VCaP (cell line): ENCODE measurements around the gene TIMM10B.
A peak's percentile ranks its signal among the peaks of the same experiment; 100 is the strongest.
"Not testable (repeated sequence)": the region's sequence is repeated elsewhere in the genome, so short reads cannot be mapped to it uniquely, and the experiment has no call there.

Experiments
- H3K27ac ChIP-seq: fragments of 450-650 bp; 2 replicates; pipeline ENCODE4 v1.5.1; 2017
- CTCF ChIP-seq: fragments of 450-650 bp; conservative IDR thresholded peaks from 2 replicates; pipeline ENCODE4 v1.5.1; 2017; ENCODE audit warnings: mild to moderate bottlenecking, moderate library complexity

TIMM10B gene

GRCh38 chr11:6520265-6520664 lies 39.0 kb downstream of the TIMM10B start:
- H3K27ac ChIP-seq = no peak overlapping the region
- no peak for TF ChIP-seq CTCF

GRCh38 chr11:6521946-6522345 lies 40.6 kb downstream of the TIMM10B start:
- not testable (repeated sequence) for H3K27ac ChIP-seq

- H3K27ac ChIP-seq = no peak overlapping the region
- TF ChIP-seq CTCF = no peak
These were observed 42.0 kb downstream of the TIMM10B start for GRCh38 chr11:6523253-6523652.

GRCh38 chr11:6526411-6527135 lies 45.3 kb downstream of the TIMM10B start:
- no peak for TF ChIP-seq CTCF
- H3K27ac ChIP-seq = no peak overlapping the region

- H3K27ac ChIP-seq = no peak overlapping the region
- TF ChIP-seq CTCF = no peak
These were observed 48.0 kb downstream of the TIMM10B start for GRCh38 chr11:6529266-6529665.

GRCh38 chr11:6530848-6531247 lies 49.5 kb downstream of the TIMM10B start:
- no peak for TF ChIP-seq CTCF

GRCh38 chr11:6531267-6531752 lies 50.0 kb downstream of the TIMM10B start:
- TF ChIP-seq CTCF = peak; percentile 87
- no peak overlapping the region for H3K27ac ChIP-seq

More at GRCh38 chr11:6530848-6531247, 49.5 kb downstream of the TIMM10B start:
- H3K27ac ChIP-seq = no peak overlapping the region
